A549 (cell line): ENCODE results near the gene AP5S1. TPM values are rescaled to one million over a fixed set of nuclear protein-coding genes. Genes with fewer than 3 reads are reported as not detected.
A peak's percentile ranks its signal among the peaks of the same experiment; 100 is the strongest.

ENCODE experiments used
- ATAC-seq, 2 experiments: fragments of 200-7000 bp in 1 of 2; fragments of >200 bp in 1 of 2; cut with Nextera tagmentation in 1 of 2; cut with Tn5 transposase in 1 of 2; 3 replicates each; pipeline versions ENCODE4 v1.8.0 to v1.9.1; 2018 to 2020; ENCODE audit warnings: mild to moderate bottlenecking in 1 of 2, moderate library complexity in 1 of 2
- CTCF ChIA-PET: fragments of 300-600 bp; sonication (Branson Sonifier 250); formaldehyde crosslinking; extraction: SDS; loops from one replicate; lab custom pipeline; 2021; ENCODE audit warnings: antibody characterized with exemption, inconsistent platforms; lab: Yijun Ruan, JAX
- POLR2A ChIA-PET: fragments of 350-600 bp; formaldehyde crosslinking; extraction: SDS; loops from one replicate; lab custom pipeline; 2021; ENCODE audit warnings: antibody characterized with exemption, inconsistent platforms; lab: Yijun Ruan, JAX
- DNase-seq, 2 experiments: peaks; one replicate each; pipeline versions ENCODE4 v3.0.0 to v3.0.0-alpha.2; 2011 to 2016; ENCODE audit warnings: low read depth in 1 of 2, low spot score in 1 of 2
- FAIRE-seq: peaks from 2 replicates; lab custom pipeline; 2011; peaks lifted over from hg19 to GRCh38; lab: Jason Lieb, UNC
- H3K27ac ChIP-seq, 2 experiments: fragments of >200 bp; sonication (Bioruptor Twin); formaldehyde crosslinking; 3 replicates each; pipeline ENCODE4 v1.5.1; 2016 to 2017
- H3K4me1 ChIP-seq: fragments of >200 bp; sonication (Bioruptor Twin); formaldehyde crosslinking; 3 replicates; pipeline ENCODE4 v1.6.1; 2016
- H3K4me2 ChIP-seq: fragments of >200 bp; sonication (Bioruptor Twin); formaldehyde crosslinking; 3 replicates; pipeline ENCODE4 v1.6.1; 2016
- H3K4me3 ChIP-seq: fragments of >200 bp; sonication (Bioruptor Twin); formaldehyde crosslinking; 3 replicates; pipeline ENCODE4 v1.5.1; 2016
- H3K9me3 ChIP-seq: fragments of >200 bp; sonication (Bioruptor Twin); formaldehyde crosslinking; 3 replicates; pipeline ENCODE4 v1.6.1; 2016
- ATOH8 ChIP-seq: fragments of 250-450 bp; sonication (Bioruptor Pico); IDR thresholded peaks from 2 replicates; pipeline ENCODE4 v1.5.0; 2020; ENCODE audit warnings: low read depth, mild to moderate bottlenecking, moderate library complexity
- CBX8 ChIP-seq: fragments of 200-600 bp; sonication (generic); IDR thresholded peaks from 2 replicates; pipeline ENCODE4 v1.6.1; 2016
- CHD4 ChIP-seq: fragments of 200-600 bp; sonication (generic); IDR thresholded peaks from 2 replicates; pipeline ENCODE4 v1.6.1; 2016; ENCODE audit warnings: antibody characterized with exemption, mild to moderate bottlenecking, borderline replicate concordance
- CTCF ChIP-seq: fragments of >200 bp; sonication (Bioruptor Twin); formaldehyde crosslinking; IDR thresholded peaks from 3 replicates; pipeline ENCODE4 v1.5.1; 2016
- E2F6 ChIP-seq: IDR thresholded peaks from 2 replicates; pipeline ENCODE4 v1.6.1; 2012; ENCODE audit warnings: low read depth, borderline replicate concordance
- EHF ChIP-seq: fragments of 250-450 bp; sonication (Bioruptor Pico); IDR thresholded peaks from 2 replicates; pipeline ENCODE4 v1.5.0; 2020; ENCODE audit warnings: mild to moderate bottlenecking
- FOSB ChIP-seq: fragments of 250-450 bp; sonication (Bioruptor Pico); IDR thresholded peaks from 2 replicates; pipeline ENCODE4 v1.5.0; 2020; ENCODE audit warnings: mild to moderate bottlenecking, moderate library complexity
- FOSL2 ChIP-seq, 2 experiments: fragments of 450-650 bp in 1 of 2; fragments of >200 bp in 1 of 2; sonication (Bioruptor Twin) in 1 of 2; formaldehyde crosslinking; IDR thresholded peaks; 2 replicates each; pipeline versions ENCODE4 v1.5.0 to v1.6.1; 2016 to 2020; ENCODE audit warnings: mild to moderate bottlenecking in 1 of 2, moderate library complexity in 1 of 2
- GATA3 ChIP-seq: IDR thresholded peaks from 2 replicates; pipeline ENCODE4 v1.6.1; 2012; ENCODE audit warnings: borderline replicate concordance
- HEYL ChIP-seq: fragments of 250-450 bp; sonication (Bioruptor Pico); IDR thresholded peaks from 2 replicates; pipeline ENCODE4 v1.8.0; 2021; ENCODE audit warnings: mild to moderate bottlenecking, moderate library complexity
- HOXB5 ChIP-seq: fragments of 250-450 bp; sonication (Bioruptor Pico); IDR thresholded peaks from 2 replicates; pipeline ENCODE4 v1.5.0; 2020; ENCODE audit warnings: mild to moderate bottlenecking, moderate library complexity
- JUN ChIP-seq, 2 experiments: fragments of >200 bp; sonication (Bioruptor Twin); formaldehyde crosslinking; IDR thresholded peaks; 2 replicates in 1 of 2; 3 replicates in 1 of 2; pipeline ENCODE4 v1.6.1; 2016 to 2017
- JUNB ChIP-seq: fragments of >200 bp; sonication (Bioruptor Twin); formaldehyde crosslinking; IDR thresholded peaks from 2 replicates; pipeline ENCODE4 v1.6.1; 2016
- MAX ChIP-seq: IDR thresholded peaks from 2 replicates; pipeline ENCODE4 v1.6.1; 2012
- MYC ChIP-seq: IDR thresholded peaks from 2 replicates; pipeline ENCODE4 v1.6.1; 2012; ENCODE audit warnings: mild to moderate bottlenecking, inconsistent platforms, low read length, improper control_type of control experiment, borderline replicate concordance
- NFE2L2 ChIP-seq: fragments of 150-350 bp; conservative IDR thresholded peaks from 2 replicates; pipeline ENCODE4 v1.6.1; 2014; ENCODE audit warnings: low read length
- PBX3 ChIP-seq: IDR thresholded peaks from 2 replicates; pipeline ENCODE4 v1.6.1; 2012
- PHF8 ChIP-seq: fragments of 200-600 bp; sonication (generic); IDR thresholded peaks from 2 replicates; pipeline ENCODE4 v1.6.1; 2016; ENCODE audit warnings: low read depth, mild to moderate bottlenecking, antibody characterized with exemption, moderate library complexity, borderline replicate concordance
- POLR2AphosphoS2 ChIP-seq: conservative IDR thresholded peaks from 2 replicates; pipeline ENCODE4 v1.6.1; 2012; ENCODE audit warnings: low read length, improper control_type of control experiment, inconsistent platforms
- RAD21 ChIP-seq, 2 experiments: fragments of >200 bp in 1 of 2; sonication (Bioruptor Twin) in 1 of 2; formaldehyde crosslinking in 1 of 2; IDR thresholded peaks in 1 of 2; conservative IDR thresholded peaks in 1 of 2; 2 replicates in 1 of 2; 3 replicates in 1 of 2; pipeline ENCODE4 v1.6.1; 2012 to 2018; ENCODE audit warnings: inconsistent platforms in 1 of 2
- RCOR1 ChIP-seq: fragments of 150-350 bp; IDR thresholded peaks from 2 replicates; pipeline ENCODE4 v1.6.1; 2014; ENCODE audit warnings: antibody characterized with exemption, low read length, low read depth
- REST ChIP-seq: fragments of 200-600 bp; sonication (generic); IDR thresholded peaks from 2 replicates; pipeline ENCODE4 v1.6.1; 2016; ENCODE audit warnings: antibody characterized with exemption, mild to moderate bottlenecking, moderate library complexity
- SMC3 ChIP-seq: fragments of >200 bp; sonication (Bioruptor Twin); formaldehyde crosslinking; IDR thresholded peaks from 3 replicates; pipeline ENCODE4 v1.6.1; 2018; ENCODE audit warnings: inconsistent platforms
- TFCP2L1 ChIP-seq: fragments of 250-450 bp; sonication (Bioruptor Pico); IDR thresholded peaks from 2 replicates; pipeline ENCODE4 v1.5.0; 2021; ENCODE audit warnings: mild to moderate bottlenecking
- WGBS: methylation state at CpG from one replicate; pipeline ENCODE4 v1.1.6; 2017; ENCODE audit errors: missing lambda C conversion rate; 5-methylcytosine and 5-hydroxymethylcytosine counted together
- polyA plus RNA-seq, 4 experiments: library from polyadenylated mRNA; depleted of rRNA in 3 of 4; stranded (reverse); fragments of >200 nt; fragmentation: RNase III in 1 of 4; extraction: RNeasy Plus Mini Kit Qiagen cat#74134 plus additional on column Dnase treatment in 1 of 4; gene quantifications; 2 replicates in 3 of 4; 3 replicates in 1 of 4; pipeline ENCODE4 v1.2.3, GENCODE V29; 2011 to 2017

AP5S1 gene
- polyA plus RNA-seq, 2 of the 4 experiments (the other 2 are of a cell fraction): 10.2 to 19.9 TPM

- no peak for TF ChIP-seq HOXB5 (CRISPR knock-in tag)
- peak; percentile 82 for TF ChIP-seq SMC3
- TF ChIP-seq HEYL (CRISPR knock-in tag): no peak
- no peak for TF ChIP-seq RCOR1
- TF ChIP-seq CBX8: no peak
- peak; percentile 63; the same call in 1 of the 2 replicates for TF ChIP-seq EHF (CRISPR knock-in tag)
- peak; percentile 88; the same call in 1 of the 2 replicates for TF ChIP-seq POLR2AphosphoS2
- TF ChIP-seq REST: no peak
- TF ChIP-seq PHF8: no peak
- peak; percentile 72 for TF ChIP-seq FOSB (CRISPR knock-in tag)
- no peak for TF ChIP-seq NFE2L2
- TF ChIP-seq TFCP2L1 (CRISPR knock-in tag): peak; percentile 87; the same call in 1 of the 2 replicates
- peak; percentile 86 for TF ChIP-seq CTCF
- no peak for TF ChIP-seq CHD4
- TF ChIP-seq FOSL2 (IDR thresholded peaks at IDR 0.05): no peak
- 0 out of 2 replicates have a peak, but pooled peaks have one; percentile 2 for TF ChIP-seq FOSL2 (CRISPR knock-in tag; IDR thresholded peaks at IDR 0.05)
- peak; percentile 85 for TF ChIP-seq PBX3
- TF ChIP-seq JUNB: no peak
- no peak for TF ChIP-seq ATOH8 (CRISPR knock-in tag)
- TF ChIP-seq, all 56 proteins: peak for 13
These were observed 39.0 kb upstream of the AP5S1 start, which contains the start of gene SPEF1 (continued) for GRCh38 chr20:3781153-3781910.

- ATAC-seq: no peak
- CTCF ChIA-PET: interaction anchor here (1.6 to 56.5 kb wide), 5 partner anchors 35 to 105 kb away, joined by 5 to 1634 read pairs (median 28); partner anchors contain the start of genes ADISSP and HSPA12B
- DNase-seq: no peak
- FAIRE-seq: no peak
- Histone ChIP-seq H3K27ac (no peak overlapping the region), H3K4me3 (no peak overlapping the region), H3K4me2 (no peak overlapping the region), H3K9me3 (no peaks in the 10 kb centered on the region), H3K4me1 (peaks cover 34% of the 10 kb centered on the region)
- TF ChIP-seq MYC: no peak
- 0 out of 5 replicates have a peak, but pooled peaks of 1 of the 2 experiments have one; percentile 5 for TF ChIP-seq JUN (IDR thresholded peaks at IDR 0.05)
- no peak for TF ChIP-seq E2F6
- TF ChIP-seq MAX: no peak
- TF ChIP-seq FOSB (CRISPR knock-in tag): no peak
- TF ChIP-seq GATA3: no peak
- TF ChIP-seq RAD21 (conservative IDR thresholded peaks at IDR 0.05 in 1 of 2, IDR thresholded peaks at IDR 0.05 in 1 of 2): no peak
- POLR2A ChIA-PET: interaction anchor here (0.6 to 1.6 kb wide), 2 partner anchors 63 to 105 kb away, joined by 10 to 12 read pairs; no protein-coding TSS in a partner anchor
- WGBS: 90% methylated on average over 6 of the region's 6 CpGs
These were observed 37.8 kb upstream of the AP5S1 start for GRCh38 chr20:3782597-3782996.
